VCaP (cell line): Measurements from ENCODE around the gene ZNF714.

ENCODE experiments used
- H3K27ac ChIP-seq: fragments of 450-650 bp; 2 replicates; pipeline ENCODE4 v1.5.1; 2017
- CTCF ChIP-seq: fragments of 450-650 bp; conservative IDR thresholded peaks from 2 replicates; pipeline ENCODE4 v1.5.1; 2017; ENCODE audit warnings: mild to moderate bottlenecking, moderate library complexity

The ZNF714 gene

GRCh38 chr19:21087871-21088270 lies 5.9 kb downstream of the ZNF714 start:
- no peak for TF ChIP-seq CTCF

GRCh38 chr19:21092109-21092508 lies 10.1 kb downstream of the ZNF714 start:
- H3K27ac ChIP-seq: no peak overlapping the region
- TF ChIP-seq CTCF: no peak

More at GRCh38 chr19:21087871-21088270, 5.9 kb downstream of the ZNF714 start:
- no peak overlapping the region for H3K27ac ChIP-seq

GRCh38 chr19:21094347-21095025 lies 12.5 kb downstream of the ZNF714 start:
- no peak for TF ChIP-seq CTCF
- no peak overlapping the region for H3K27ac ChIP-seq

GRCh38 chr19:21098291-21098690 lies 16.3 kb downstream of the ZNF714 start:
- no peak overlapping the region for H3K27ac ChIP-seq
- TF ChIP-seq CTCF: no peak

- H3K27ac ChIP-seq: peak overlapping the region; percentile 24; the same call in 1 of the 2 replicates
- no peak for TF ChIP-seq CTCF
Measured at GRCh38 chr19:21101521-21102242, 19.7 kb downstream of the ZNF714 start.

GRCh38 chr19:21109116-21109515 lies 27.1 kb downstream of the ZNF714 start:
- TF ChIP-seq CTCF: no peak
- peak overlapping the region; percentile 76; the same call in 1 of the 2 replicates for H3K27ac ChIP-seq

- no peak for TF ChIP-seq CTCF
- peak overlapping the region; percentile 76 for H3K27ac ChIP-seq
Measured at GRCh38 chr19:21110183-21110582, 28.2 kb downstream of the ZNF714 start.
